ENCODE results near the gene NOL9. TPM values are rescaled to one million over a fixed set of nuclear protein-coding genes. Genes with fewer than 3 reads are reported as not detected.

NOL9 gene
- total RNA-seq, 2 experiments from 2014 or later: 39.7 to 40.4 TPM

DNA sequence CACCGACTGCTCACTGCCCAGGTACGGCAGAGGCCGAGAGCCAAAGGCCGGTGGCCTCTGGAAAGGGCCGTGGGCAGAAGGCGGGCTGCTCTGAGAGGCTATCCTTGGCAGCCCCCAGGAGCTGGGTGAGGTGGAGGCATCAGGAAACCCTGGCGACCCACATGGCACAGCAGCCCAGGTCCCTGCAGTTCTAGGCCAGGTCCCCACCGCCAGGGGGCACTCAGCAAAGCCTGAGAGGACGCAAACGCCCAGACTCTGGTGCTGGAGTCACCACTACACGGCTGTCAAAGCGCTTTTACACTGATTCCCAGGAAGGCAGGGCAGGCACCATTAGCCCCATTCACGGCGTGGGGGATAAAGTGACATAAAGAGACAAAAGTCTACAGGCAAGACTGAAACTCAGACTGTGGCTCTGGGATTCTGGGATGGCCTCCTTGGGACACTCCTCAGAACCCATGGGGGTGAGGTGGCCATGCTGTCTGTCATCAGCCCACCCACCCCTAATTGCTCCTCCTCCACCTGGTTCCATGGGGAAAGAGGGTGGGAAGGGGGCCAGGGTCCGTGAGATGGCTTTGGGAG is 67.8 kb downstream of the NOL9 start:
- peaks cover 15% of the 10 kb centered on the region for H3K4me1 Mint-ChIP-seq (ENCODE audit: low read depth)
- TF ChIP-seq, protein P1, sequence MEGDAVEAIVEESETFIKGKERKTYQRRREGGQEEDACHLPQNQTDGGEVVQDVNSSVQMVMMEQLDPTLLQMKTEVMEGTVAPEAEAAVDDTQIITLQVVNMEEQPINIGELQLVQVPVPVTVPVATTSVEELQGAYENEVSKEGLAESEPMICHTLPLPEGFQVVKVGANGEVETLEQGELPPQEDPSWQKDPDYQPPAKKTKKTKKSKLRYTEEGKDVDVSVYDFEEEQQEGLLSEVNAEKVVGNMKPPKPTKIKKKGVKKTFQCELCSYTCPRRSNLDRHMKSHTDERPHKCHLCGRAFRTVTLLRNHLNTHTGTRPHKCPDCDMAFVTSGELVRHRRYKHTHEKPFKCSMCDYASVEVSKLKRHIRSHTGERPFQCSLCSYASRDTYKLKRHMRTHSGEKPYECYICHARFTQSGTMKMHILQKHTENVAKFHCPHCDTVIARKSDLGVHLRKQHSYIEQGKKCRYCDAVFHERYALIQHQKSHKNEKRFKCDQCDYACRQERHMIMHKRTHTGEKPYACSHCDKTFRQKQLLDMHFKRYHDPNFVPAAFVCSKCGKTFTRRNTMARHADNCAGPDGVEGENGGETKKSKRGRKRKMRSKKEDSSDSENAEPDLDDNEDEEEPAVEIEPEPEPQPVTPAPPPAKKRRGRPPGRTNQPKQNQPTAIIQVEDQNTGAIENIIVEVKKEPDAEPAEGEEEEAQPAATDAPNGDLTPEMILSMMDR (IDR thresholded peaks at IDR 0.05): peak; percentile 87

DNA sequence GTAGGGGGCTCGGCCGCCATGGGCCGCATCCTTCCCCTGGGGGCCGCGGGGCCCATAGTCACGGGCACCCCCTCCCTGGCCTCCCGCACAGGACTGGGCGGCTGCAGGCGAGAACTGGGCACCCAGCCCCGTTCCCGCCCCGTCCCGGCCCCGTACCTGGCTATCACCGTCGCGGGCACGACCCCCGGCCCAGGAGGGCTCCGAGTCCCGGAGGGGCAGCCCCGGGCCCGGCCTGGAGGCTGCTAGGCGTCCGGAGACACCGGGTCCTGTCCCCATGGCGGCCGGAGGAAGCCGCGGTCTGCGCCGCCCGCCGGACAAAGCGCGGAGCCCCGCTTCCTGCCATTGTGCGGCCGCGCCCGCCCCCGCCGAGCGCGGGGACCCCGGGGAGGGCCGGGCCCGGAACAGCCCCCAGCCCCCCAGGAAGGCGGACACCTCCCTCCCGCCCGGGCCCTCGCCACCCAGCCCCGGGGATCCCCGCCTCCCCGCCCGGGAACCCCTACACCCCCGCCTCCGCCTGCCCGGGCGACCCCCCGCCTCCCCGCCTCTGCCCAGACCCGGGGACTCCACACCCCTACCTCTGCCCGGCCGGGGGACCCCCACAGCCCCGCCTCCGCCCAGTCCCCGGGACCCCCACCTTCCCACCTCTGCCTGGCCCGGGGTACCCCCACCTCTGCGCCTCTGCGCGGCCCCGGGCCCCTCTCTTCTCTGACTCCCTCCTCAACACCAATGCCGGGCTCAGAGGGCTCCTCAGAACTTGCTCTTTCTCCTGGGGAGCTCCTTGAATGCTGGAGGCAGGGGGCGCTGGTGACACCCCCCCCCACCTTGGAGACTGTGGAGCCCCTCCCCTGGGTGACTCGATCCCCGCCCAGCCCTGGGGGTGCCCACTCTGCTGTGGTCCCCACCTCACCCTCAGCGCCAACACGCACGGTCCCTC is 68.9 kb downstream of the NOL9 start:
- POLR2A ChIA-PET: interaction anchor here (0.7 to 1.3 kb wide), 2 partner anchors 8 to 64 kb away, joined by 3 read pairs; no protein-coding TSS in a partner anchor
- intact Hi-C loops (cut with micrococcal nuclease): no loop called here
- Mint-ChIP-seq H3K4me1 (ENCODE audit: low read depth) (peaks cover 10% of the 10 kb centered on the region), H3K9me3 (no peaks in the 10 kb centered on the region), H3K27me3 (peaks cover 18% of the 10 kb centered on the region), H3K36me3 (ENCODE audit: low read depth) (no peaks in the 10 kb centered on the region), H3K4me3 (no peak overlapping the region), H3K27ac (no peak overlapping the region)
- ATAC-seq (no peak), DNase-seq (no peak)
- TF ChIP-seq, protein P1 (IDR thresholded peaks at IDR 0.05): no peak
- CTCF ChIA-PET: interaction anchor here (1.0 to 5.9 kb wide), 15 partner anchors 8 to 161 kb away, joined by 3 to 38 read pairs (median 4); partner anchors contain the start of gene TNFRSF25

More for the DNA sequence above, 67.8 kb downstream of the NOL9 start:
- ChIA-PET CTCF (interaction anchor here (1.0 to 5.9 kb wide), 15 partner anchors 9 to 160 kb away, joined by 3 to 38 read pairs (median 4); partner anchors contain the start of gene TNFRSF25), POLR2A (interaction anchor here (1.3 kb wide), 1 partner anchor 9 kb away, joined by 3 read pairs; no protein-coding TSS in a partner anchor)
- H3K27ac Mint-ChIP-seq: no peak overlapping the region
- peak; percentile 71 for ATAC-seq
- H3K9me3 Mint-ChIP-seq: no peaks in the 10 kb centered on the region
- peaks cover 18% of the 10 kb centered on the region for H3K27me3 Mint-ChIP-seq
- intact Hi-C loops (cut with micrococcal nuclease): no loop called here
- no peak overlapping the region for H3K4me3 Mint-ChIP-seq
- no peaks in the 10 kb centered on the region for H3K36me3 Mint-ChIP-seq (ENCODE audit: low read depth)
- peak; percentile 94 for DNase-seq

DNA sequence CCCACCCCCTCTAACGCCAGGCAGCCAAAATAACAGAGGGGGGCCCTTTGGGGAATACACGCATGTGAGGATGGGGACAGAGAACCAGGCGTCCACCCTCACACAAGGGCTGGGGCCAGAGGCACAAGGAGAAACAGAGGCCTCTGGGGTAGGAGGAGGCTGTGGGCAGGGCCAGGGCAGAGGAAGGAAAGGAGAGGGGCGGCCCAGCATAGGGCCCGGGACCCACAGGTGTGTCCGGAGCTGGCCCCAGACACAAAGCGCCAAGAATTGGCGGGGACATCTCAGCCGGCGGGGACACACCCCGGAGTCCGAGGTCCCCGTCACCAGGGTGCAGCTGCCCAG is 69.5 kb downstream of the NOL9 start:
- H3K4me1 Mint-ChIP-seq (ENCODE audit: low read depth): peaks cover 10% of the 10 kb centered on the region
- TF ChIP-seq, protein P1 (IDR thresholded peaks at IDR 0.05): no peak
- ATAC-seq (no peak), DNase-seq (no peak)
- no peaks in the 10 kb centered on the region for H3K36me3 Mint-ChIP-seq (ENCODE audit: low read depth)
- no peaks in the 10 kb centered on the region for H3K9me3 Mint-ChIP-seq
- ChIA-PET CTCF (interaction anchor here (1.4 kb wide), 1 partner anchor 62 kb away, joined by 3 read pairs; no protein-coding TSS in a partner anchor), POLR2A (interaction anchor here (0.7 kb wide), 1 partner anchor 64 kb away, joined by 3 read pairs; no protein-coding TSS in a partner anchor)
- intact Hi-C loops (cut with micrococcal nuclease): no loop called here
- no peak overlapping the region for H3K4me3 Mint-ChIP-seq
- H3K27me3 Mint-ChIP-seq: peaks cover 18% of the 10 kb centered on the region
- no peak overlapping the region for H3K27ac Mint-ChIP-seq

DNA sequence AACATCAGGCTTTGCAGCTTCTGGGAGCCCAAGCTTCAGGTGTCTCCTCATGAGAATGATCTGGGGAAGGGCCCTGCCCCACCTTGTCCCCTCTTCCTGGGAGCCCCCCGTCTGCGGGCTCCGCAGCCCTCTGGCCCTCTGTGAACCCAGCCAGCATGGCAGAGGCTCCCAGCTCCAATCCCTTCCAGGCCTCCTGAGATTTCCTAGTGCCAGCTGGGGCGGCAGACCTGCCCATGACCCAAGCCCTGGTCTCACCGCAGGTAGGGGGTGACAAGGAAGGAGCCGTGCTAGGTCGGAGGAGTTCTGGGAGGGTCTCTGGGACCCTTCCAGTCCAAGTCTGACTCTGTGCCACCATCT is 70.6 kb downstream of the NOL9 start:
- H3K9me3 Mint-ChIP-seq: no peaks in the 10 kb centered on the region
- no peak overlapping the region for H3K4me3 Mint-ChIP-seq
- no peak for ATAC-seq
- peaks cover 10% of the 10 kb centered on the region for H3K4me1 Mint-ChIP-seq (ENCODE audit: low read depth)
- TF ChIP-seq, protein P1 (IDR thresholded peaks at IDR 0.05): no peak
- peaks cover 18% of the 10 kb centered on the region for H3K27me3 Mint-ChIP-seq
- no peak overlapping the region for H3K27ac Mint-ChIP-seq
- no peak for DNase-seq
- CTCF ChIA-PET: interaction anchor here (1.2 to 1.4 kb wide), 2 partner anchors 29 to 35 kb away, joined by 3 to 4 read pairs; no protein-coding TSS in a partner anchor
- intact Hi-C loops (cut with micrococcal nuclease): no loop called here
- no peaks in the 10 kb centered on the region for H3K36me3 Mint-ChIP-seq (ENCODE audit: low read depth)
- POLR2A ChIA-PET: no interaction called here
